Measurements from ENCODE around the gene BAZ1A.

The BAZ1A gene

DNA sequence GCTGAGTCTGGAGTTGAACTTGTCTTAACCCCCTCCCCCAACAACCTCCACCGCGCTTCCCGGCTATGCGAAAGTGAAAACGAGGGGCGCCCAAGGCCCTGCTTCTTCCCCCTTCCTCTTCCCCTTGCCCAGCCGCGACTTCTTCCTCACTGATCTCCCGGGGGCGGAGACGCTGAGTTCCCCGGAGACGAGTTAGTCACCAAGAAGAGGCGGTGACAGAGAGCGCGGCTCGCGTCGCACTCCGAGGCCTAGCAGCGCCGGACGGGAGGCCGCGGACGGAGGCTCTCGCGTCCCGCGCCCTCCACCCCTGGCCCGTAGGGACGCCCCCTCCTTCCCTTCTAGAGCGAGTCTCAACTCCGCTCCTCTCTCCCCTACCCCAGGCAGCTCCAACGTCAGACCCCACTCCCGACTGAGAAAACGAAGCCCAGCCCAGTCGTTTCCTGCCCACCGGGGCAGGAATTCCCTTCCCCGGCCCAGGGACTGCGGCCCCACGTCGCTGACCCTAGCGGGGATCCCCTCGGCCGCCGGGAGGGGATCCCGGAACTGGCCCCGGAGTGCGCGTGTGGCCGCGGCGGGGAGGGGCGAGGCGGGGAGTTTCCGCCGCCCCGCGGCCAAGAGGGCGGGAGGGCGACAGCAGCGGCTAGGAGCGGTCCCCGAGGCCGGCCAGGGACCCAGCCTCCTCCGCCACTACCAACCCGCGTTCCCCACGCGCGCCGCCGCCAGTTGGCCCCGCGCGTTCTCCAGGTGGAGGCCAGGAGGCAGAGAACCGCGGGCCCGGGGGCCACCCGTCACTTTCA lies 1.4 kb downstream of the BAZ1A start:
- DNase-seq (ENCODE audit: extremely low read depth, low read depth): peak; percentile 47
- H3K4me3 ChIP-seq (replicated peaks; ENCODE audit: low read depth, low read length): peak overlapping the region; percentile 94
- TF ChIP-seq, protein P1, sequence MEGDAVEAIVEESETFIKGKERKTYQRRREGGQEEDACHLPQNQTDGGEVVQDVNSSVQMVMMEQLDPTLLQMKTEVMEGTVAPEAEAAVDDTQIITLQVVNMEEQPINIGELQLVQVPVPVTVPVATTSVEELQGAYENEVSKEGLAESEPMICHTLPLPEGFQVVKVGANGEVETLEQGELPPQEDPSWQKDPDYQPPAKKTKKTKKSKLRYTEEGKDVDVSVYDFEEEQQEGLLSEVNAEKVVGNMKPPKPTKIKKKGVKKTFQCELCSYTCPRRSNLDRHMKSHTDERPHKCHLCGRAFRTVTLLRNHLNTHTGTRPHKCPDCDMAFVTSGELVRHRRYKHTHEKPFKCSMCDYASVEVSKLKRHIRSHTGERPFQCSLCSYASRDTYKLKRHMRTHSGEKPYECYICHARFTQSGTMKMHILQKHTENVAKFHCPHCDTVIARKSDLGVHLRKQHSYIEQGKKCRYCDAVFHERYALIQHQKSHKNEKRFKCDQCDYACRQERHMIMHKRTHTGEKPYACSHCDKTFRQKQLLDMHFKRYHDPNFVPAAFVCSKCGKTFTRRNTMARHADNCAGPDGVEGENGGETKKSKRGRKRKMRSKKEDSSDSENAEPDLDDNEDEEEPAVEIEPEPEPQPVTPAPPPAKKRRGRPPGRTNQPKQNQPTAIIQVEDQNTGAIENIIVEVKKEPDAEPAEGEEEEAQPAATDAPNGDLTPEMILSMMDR (IDR thresholded peaks at IDR 0.05; ENCODE audit: low read depth, low read length, missing control alignments): no peak

DNA sequence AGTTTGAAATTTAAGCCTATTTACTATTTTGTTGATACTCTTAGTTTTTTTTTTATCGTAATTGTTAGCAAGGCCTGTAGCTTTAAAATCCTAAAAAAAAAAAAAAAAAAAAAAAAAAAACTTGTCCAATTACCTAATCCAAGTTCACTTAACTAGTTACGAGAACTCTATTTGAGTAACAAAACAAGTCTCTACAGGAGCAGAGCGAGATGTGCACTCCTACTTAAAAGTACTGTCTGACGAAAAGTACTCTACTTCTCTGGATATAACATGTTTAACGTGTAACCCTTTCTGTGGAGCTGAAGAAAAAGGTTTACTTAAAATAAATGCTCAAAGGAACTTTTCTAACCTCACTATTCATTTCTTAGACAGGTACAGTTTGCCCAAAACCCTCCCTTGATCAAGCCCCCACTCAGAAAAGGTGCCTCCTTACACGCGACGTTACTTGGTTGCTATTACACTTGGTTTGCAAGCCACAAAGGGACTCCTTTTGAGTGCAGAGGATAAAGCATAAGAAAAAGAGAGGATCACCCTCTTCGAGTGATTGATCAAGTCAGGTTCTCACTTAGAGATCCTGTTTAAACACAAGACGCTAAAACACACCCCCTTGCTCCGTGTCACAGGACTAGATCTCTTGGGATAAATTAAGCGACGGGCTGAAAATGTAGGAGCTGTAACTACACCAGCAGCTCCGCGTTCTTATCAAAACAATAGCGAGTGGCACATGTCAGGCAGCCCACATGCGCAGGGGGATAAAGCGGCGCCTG lies 2.2 kb downstream of the BAZ1A start:
- DNase-seq (ENCODE audit: extremely low read depth, low read depth): no peak
- H3K4me3 ChIP-seq (replicated peaks; ENCODE audit: low read depth, low read length): peak overlapping the region; percentile 94
- TF ChIP-seq, protein P1 (IDR thresholded peaks at IDR 0.05; ENCODE audit: low read depth, low read length, missing control alignments): no peak

DNA sequence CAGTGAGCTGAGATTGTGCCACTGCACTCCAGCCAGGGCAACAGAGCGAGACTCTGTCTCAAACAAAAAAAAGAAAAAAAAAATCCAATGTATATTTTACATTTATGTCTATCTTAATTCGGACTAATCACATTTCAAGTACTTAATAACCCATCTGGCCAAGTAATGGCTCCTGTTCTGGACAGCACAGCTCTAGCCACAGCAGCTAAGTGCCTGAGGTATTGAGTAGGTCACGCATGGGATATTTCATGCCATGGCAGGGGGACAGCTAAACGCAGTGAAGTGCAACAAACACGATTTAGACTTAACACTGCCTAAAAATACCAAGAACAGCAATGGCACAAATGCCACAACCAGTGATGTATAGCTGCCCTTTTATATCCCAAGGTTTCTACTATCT lies 8.0 kb downstream of the BAZ1A start:
- TF ChIP-seq, protein P1 (IDR thresholded peaks at IDR 0.05; ENCODE audit: low read depth, low read length, missing control alignments): no peak
- no peak overlapping the region for H3K4me3 ChIP-seq (replicated peaks; ENCODE audit: low read depth, low read length)
- no peak for DNase-seq (ENCODE audit: extremely low read depth, low read depth)

DNA sequence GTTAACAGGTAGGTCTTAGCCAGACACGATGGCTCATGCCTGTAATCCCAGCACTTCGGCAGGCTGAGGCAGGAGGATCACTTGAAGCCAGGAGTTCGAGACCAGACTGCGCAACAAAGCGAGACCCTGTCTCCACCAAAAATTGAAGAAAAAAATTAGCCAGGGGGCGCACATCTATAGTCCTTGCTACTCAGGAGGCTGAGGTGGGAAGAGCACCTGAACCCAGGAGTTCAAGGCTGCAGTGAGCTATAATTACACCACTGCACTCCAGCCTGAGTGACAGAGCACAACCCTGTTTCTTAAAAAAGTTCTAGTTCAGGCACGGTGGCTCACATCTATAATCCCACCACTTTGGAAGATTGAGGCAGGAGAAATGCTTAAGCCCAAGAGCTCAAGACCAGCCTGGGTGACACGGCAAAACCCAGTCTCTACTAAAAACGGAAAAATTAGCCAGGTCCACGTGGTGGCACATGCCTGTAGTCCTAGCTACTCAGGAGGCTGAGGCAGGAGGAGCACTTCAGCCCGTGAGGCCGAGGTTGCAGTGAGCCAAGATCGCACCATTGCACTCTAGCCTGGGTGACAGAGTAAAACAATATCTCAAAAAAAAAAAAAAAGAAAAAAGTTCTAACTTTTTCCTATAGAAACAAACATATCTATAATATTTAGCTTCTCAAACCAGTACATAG lies 9.1 kb downstream of the BAZ1A start:
- TF ChIP-seq, protein P1 (IDR thresholded peaks at IDR 0.05; ENCODE audit: low read depth, low read length, missing control alignments): no peak
- no peak overlapping the region for H3K4me3 ChIP-seq (replicated peaks; ENCODE audit: low read depth, low read length)
- DNase-seq (ENCODE audit: extremely low read depth, low read depth): no peak

DNA sequence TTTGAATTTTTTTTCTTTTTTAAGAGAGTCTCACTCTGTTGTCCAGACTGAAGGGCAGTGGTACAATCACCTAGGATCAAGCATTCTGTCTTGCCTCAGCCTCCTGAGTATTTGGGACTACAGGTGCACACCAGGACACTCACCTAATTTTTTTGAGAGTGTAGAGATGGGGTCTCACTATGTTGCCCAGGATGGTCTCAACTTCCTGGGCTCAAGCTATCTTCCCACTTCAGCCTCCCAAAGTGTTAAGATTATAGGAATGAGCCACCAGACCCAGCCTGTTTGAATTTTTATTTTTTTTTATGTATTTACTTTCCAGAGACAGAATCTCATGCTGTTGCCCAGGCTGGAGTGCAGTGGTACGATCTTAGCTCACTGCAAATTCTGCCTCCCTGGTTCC lies 11.3 kb downstream of the BAZ1A start:
- no peak for DNase-seq (ENCODE audit: extremely low read depth, low read depth)
- H3K4me3 ChIP-seq (replicated peaks; ENCODE audit: low read depth, low read length): no peak overlapping the region
- TF ChIP-seq, protein P1 (IDR thresholded peaks at IDR 0.05; ENCODE audit: low read depth, low read length, missing control alignments): no peak

DNA sequence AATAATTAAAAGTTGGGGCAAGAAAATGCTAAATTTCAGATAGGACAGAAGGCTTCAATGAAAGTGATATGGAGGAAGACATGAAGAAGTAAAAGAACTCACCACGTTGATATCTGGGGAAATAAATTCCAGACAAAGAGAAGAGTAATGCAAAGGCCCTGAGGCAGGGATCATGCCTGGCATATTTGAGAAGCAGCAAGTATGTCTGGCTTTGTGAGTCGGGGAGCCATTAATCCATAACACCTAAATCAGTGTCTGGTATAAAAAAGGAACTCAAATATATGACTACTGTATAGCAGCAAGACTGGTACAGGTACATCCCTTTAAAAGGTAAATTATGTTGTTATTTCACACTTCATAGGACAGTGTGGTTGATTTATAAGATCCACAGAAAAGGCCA lies 16.4 kb downstream of the BAZ1A start:
- no peak for DNase-seq (ENCODE audit: extremely low read depth, low read depth)
- H3K4me3 ChIP-seq (replicated peaks; ENCODE audit: low read depth, low read length): no peak overlapping the region
- TF ChIP-seq, protein P1 (IDR thresholded peaks at IDR 0.05; ENCODE audit: low read depth, low read length, missing control alignments): no peak
